ENCODE results near the gene FERMT2. TPM values are rescaled to one million over a fixed set of nuclear protein-coding genes. Genes with fewer than 3 reads are reported as not detected.

Gene FERMT2
- total RNA-seq, 2 donors from 2014 or later = 197 to 225 TPM

- DNase-seq (ENCODE audit: low spot score) = no peak
- H3K4me3 ChIP-seq = peak overlapping the region; percentile 20
- H3K36me3 ChIP-seq = no peaks in the 10 kb centered on the region
- peaks cover 38 to 82% of the 10 kb centered on the region in 2 donors for H3K4me1 ChIP-seq (ENCODE audit: control insufficient read depth in 1 of 2, low read depth in 2 of 2)
- ATAC-seq (ENCODE audit: insufficient number of reproducible peaks, low FRiP score, low read depth) = no peak
- TF ChIP-seq CTCF (IDR thresholded peaks at IDR 0.05) = no peak
- no peaks in the 10 kb centered on the region for H3K9me3 ChIP-seq
- H3K27me3 ChIP-seq (replicated peaks; ENCODE audit: insufficient read depth) = no peaks in the 10 kb centered on the region
- H3K27ac ChIP-seq = no peak overlapping the region
Measured at GRCh38 chr14:52944254-52944653, 6.6 kb downstream of the FERMT2 start.

- Histone ChIP-seq H3K4me3 (no peak overlapping the region), H3K36me3 (no peaks in the 10 kb centered on the region), H3K4me1 (ENCODE audit: control insufficient read depth in 1 of 2, low read depth in 2 of 2) (peaks cover 50 to 86% of the 10 kb centered on the region in 2 donors), H3K27me3 (replicated peaks; ENCODE audit: insufficient read depth) (no peaks in the 10 kb centered on the region), H3K9me3 (no peaks in the 10 kb centered on the region), H3K27ac (peak overlapping the region in 1 of 2 donors; percentile 16)
- no peak for ATAC-seq (ENCODE audit: insufficient number of reproducible peaks, low FRiP score, low read depth)
- no peak for TF ChIP-seq CTCF (IDR thresholded peaks at IDR 0.05)
- no peak for DNase-seq (ENCODE audit: low spot score)
Measured at GRCh38 chr14:52939427-52939826, 11.4 kb downstream of the FERMT2 start.

- peak overlapping the region; percentile 10 to 20 for H3K27ac ChIP-seq
- no peak for ATAC-seq (ENCODE audit: insufficient number of reproducible peaks, low FRiP score, low read depth)
- no peak for TF ChIP-seq CTCF (IDR thresholded peaks at IDR 0.05)
Measured at GRCh38 chr14:52937869-52938268, 13.0 kb downstream of the FERMT2 start.

GRCh38 chr14:52937306-52937705, 13.5 kb downstream of the FERMT2 start:
- TF ChIP-seq CTCF (IDR thresholded peaks at IDR 0.05) = no peak
- no peaks in the 10 kb centered on the region for H3K36me3 ChIP-seq
- no peaks in the 10 kb centered on the region for H3K9me3 ChIP-seq
- H3K27me3 ChIP-seq (replicated peaks; ENCODE audit: insufficient read depth) = no peaks in the 10 kb centered on the region
- H3K27ac ChIP-seq = peak overlapping the region; percentile 10 to 20
- ATAC-seq (ENCODE audit: insufficient number of reproducible peaks, low FRiP score, low read depth) (no peak), DNase-seq (ENCODE audit: low spot score) (no peak)
- H3K4me3 ChIP-seq = peak overlapping the region; percentile 10
- H3K4me1 ChIP-seq (ENCODE audit: control insufficient read depth in 1 of 2, low read depth in 2 of 2) = peaks cover 52 to 88% of the 10 kb centered on the region in 2 donors

More at GRCh38 chr14:52937869-52938268, 13.0 kb downstream of the FERMT2 start:
- peaks cover 50 to 82% of the 10 kb centered on the region in 2 donors for H3K4me1 ChIP-seq (ENCODE audit: control insufficient read depth in 1 of 2, low read depth in 2 of 2)
- H3K4me3 ChIP-seq = peak overlapping the region; percentile 10
- H3K27me3 ChIP-seq (replicated peaks; ENCODE audit: insufficient read depth) = no peaks in the 10 kb centered on the region
- DNase-seq (ENCODE audit: low spot score) = no peak
- H3K36me3 ChIP-seq = no peaks in the 10 kb centered on the region
- H3K9me3 ChIP-seq = no peaks in the 10 kb centered on the region

GRCh38 chr14:52936437-52936836, 14.4 kb downstream of the FERMT2 start:
- H3K9me3 ChIP-seq = no peaks in the 10 kb centered on the region
- H3K4me1 ChIP-seq (ENCODE audit: control insufficient read depth in 1 of 2, low read depth in 2 of 2) = peaks cover 51 to 92% of the 10 kb centered on the region in 2 donors
- H3K36me3 ChIP-seq = no peaks in the 10 kb centered on the region
- H3K27me3 ChIP-seq (replicated peaks; ENCODE audit: insufficient read depth) = no peaks in the 10 kb centered on the region
- DNase-seq (ENCODE audit: low spot score) (no peak), ATAC-seq (ENCODE audit: insufficient number of reproducible peaks, low FRiP score, low read depth) (no peak)
- H3K4me3 ChIP-seq = peak overlapping the region; percentile 1
- no peak for TF ChIP-seq CTCF (IDR thresholded peaks at IDR 0.05)
- H3K27ac ChIP-seq = peak overlapping the region; percentile 43 to 44

All from thoracic aorta (tissue), 2 donors.